GM18517 (cell line): ENCODE results near the gene PITRM1.

Experiments
- ATAC-seq: cut with Tn5 transposase; IDR thresholded peaks from one replicate; pipeline ENCODE4 v1.9.1; 2021; ENCODE audit warnings: mild to moderate bottlenecking, moderate library complexity; ENCODE audit not compliant: unreplicated experiment

Gene PITRM1

GRCh38 chr10:3105166-3105565 is 67.4 kb downstream of the PITRM1 start:
- ATAC-seq = no peak

- ATAC-seq = no peak
Observed at GRCh38 chr10:3104251-3104918, 68.2 kb downstream of the PITRM1 start.

- no peak for ATAC-seq
Observed at GRCh38 chr10:3103646-3104045, 68.9 kb downstream of the PITRM1 start.

- no peak for ATAC-seq
Observed at GRCh38 chr10:3102720-3103427, 69.7 kb downstream of the PITRM1 start.

GRCh38 chr10:3100856-3101640 is 71.5 kb downstream of the PITRM1 start:
- no peak for ATAC-seq

GRCh38 chr10:3100093-3100792 is 72.3 kb downstream of the PITRM1 start:
- ATAC-seq = no peak

GRCh38 chr10:3099291-3100092 is 73.1 kb downstream of the PITRM1 start:
- ATAC-seq = no peak

- no peak for ATAC-seq
Observed at GRCh38 chr10:3098689-3099088, 73.9 kb downstream of the PITRM1 start.

GRCh38 chr10:3097160-3097559 is 75.4 kb downstream of the PITRM1 start:
- no peak for ATAC-seq

GRCh38 chr10:3096149-3096548 is 76.4 kb downstream of the PITRM1 start:
- ATAC-seq = no peak

- ATAC-seq = peak; percentile 73
Observed at GRCh38 chr10:3095373-3096139, 77.0 kb downstream of the PITRM1 start.

GRCh38 chr10:3094609-3095036 is 78.0 kb downstream of the PITRM1 start:
- ATAC-seq = no peak

GRCh38 chr10:3093996-3094395 is 78.6 kb downstream of the PITRM1 start:
- no peak for ATAC-seq

- no peak for ATAC-seq
Observed at GRCh38 chr10:3091921-3092320, 80.7 kb downstream of the PITRM1 start.

- ATAC-seq = no peak
Observed at GRCh38 chr10:3090914-3091787, 81.4 kb downstream of the PITRM1 start.

- no peak for ATAC-seq
Observed at GRCh38 chr10:3090388-3090787, 82.2 kb downstream of the PITRM1 start.
